ENCODE measurements around the gene TTN. TPM values are rescaled to one million over a fixed set of nuclear protein-coding genes. Genes with fewer than 3 reads are reported as not detected.

TTN gene
- polyA plus RNA-seq, 4 donors = 0.36 to 1.5 (median 0.76) TPM

DNA sequence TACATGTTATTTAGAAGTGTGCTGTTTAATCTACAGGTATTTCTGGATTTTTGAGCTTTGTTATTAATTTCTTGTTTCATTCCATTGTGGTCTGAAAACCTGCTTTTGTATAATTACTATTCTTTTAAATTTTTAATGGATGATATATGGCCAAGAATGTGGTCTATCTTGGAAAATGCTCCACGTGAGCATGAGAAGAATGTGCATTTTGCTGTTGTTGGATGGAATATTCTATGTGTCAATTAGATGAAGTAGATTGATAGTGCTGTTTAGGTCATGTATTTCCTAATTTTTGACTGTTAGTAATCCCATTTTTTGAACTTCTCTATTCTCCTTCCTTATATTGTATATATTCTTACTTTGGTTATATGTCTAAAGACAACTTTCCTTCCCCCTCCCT, 19.9 kb upstream of the TTN start:
- Histone ChIP-seq H3K4me1 (ENCODE audit: control insufficient read depth in 3 of 3, insufficient read depth in 2 of 3, low read depth in 1 of 3, low read length in 2 of 3) (no peaks in the 10 kb centered on the region), H3K27me3 (ENCODE audit: control insufficient read depth in 3 of 3, insufficient read depth in 3 of 3, low read length in 3 of 3) (no peaks in the 10 kb centered on the region), H3K9me3 (ENCODE audit: control insufficient read depth in 2 of 2, insufficient read depth in 1 of 2, low read depth in 1 of 2, low read length in 1 of 2) (no peaks in the 10 kb centered on the region), H3K27ac (ENCODE audit: low read depth in 1 of 3, low read length in 2 of 3) (no peak overlapping the region), H3K4me3 (ENCODE audit: low read depth in 1 of 3, low read length in 3 of 3) (no peak overlapping the region), H3K36me3 (ENCODE audit: control insufficient read depth in 3 of 3, insufficient read depth in 2 of 3, low read depth in 1 of 3, low read length in 3 of 3) (no peaks in the 10 kb centered on the region)
- FAIRE-seq = no peak
- 43 to 72% (median 49%) methylated on average over 1 of the region's 1 CpG for WGBS, 3 donors
- no peak for DNase-seq

DNA sequence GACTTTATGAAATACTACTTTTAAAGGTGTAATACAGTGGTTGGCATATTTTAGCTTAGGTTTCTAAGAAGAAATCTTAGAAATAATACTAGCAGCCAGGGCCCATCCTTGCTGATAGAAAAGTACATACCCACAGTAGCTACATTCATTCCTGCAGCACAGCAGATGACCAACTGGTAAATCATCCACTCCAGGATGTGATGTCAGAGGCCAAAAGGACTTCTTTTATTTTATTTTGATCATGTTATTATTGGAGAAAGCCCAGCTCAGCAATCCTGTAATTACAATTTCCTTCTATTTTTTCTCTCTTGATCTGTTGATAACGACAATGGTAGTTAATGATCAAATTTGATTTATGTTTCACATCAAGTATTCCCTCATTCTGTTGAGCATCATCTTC, 18.0 kb upstream of the TTN start:
- no peak overlapping the region for H3K27ac ChIP-seq (ENCODE audit: low read depth in 1 of 3, low read length in 2 of 3)
- no peak for FAIRE-seq
- H3K4me1 ChIP-seq (ENCODE audit: control insufficient read depth in 3 of 3, insufficient read depth in 2 of 3, low read depth in 1 of 3, low read length in 2 of 3) = no peaks in the 10 kb centered on the region
- H3K9me3 ChIP-seq (ENCODE audit: control insufficient read depth in 2 of 2, insufficient read depth in 1 of 2, low read depth in 1 of 2, low read length in 1 of 2) = no peaks in the 10 kb centered on the region
- H3K36me3 ChIP-seq (ENCODE audit: control insufficient read depth in 3 of 3, insufficient read depth in 2 of 3, low read depth in 1 of 3, low read length in 3 of 3) = no peaks in the 10 kb centered on the region
- H3K4me3 ChIP-seq (ENCODE audit: low read depth in 1 of 3, low read length in 3 of 3) = no peak overlapping the region
- H3K27me3 ChIP-seq (ENCODE audit: control insufficient read depth in 3 of 3, insufficient read depth in 3 of 3, low read length in 3 of 3) = no peaks in the 10 kb centered on the region
- no peak for DNase-seq
- WGBS, 3 donors = 44 to 61% (median 45%) methylated on average over 1 of the region's 1 CpG

DNA sequence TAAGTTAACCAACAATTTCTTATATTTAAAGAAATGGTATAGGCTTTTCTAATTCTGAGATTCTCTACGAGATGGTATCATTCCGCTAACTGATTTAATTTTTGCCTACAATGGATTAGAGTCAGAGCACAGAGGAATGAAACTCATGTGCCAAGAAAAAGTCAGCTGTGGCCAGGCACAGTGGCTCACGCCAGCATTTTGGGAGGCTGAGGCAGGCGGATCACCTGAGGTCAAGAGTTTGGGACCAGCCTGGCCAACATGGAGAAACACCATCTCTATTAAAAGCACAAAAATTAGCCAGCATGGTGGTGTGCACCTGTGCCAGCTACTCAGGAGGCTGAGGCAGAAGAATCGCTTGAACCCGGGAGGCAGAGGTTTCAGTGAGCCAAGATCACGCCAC, 17.0 kb upstream of the TTN start:
- Histone ChIP-seq H3K36me3 (ENCODE audit: control insufficient read depth in 3 of 3, insufficient read depth in 2 of 3, low read depth in 1 of 3, low read length in 3 of 3) (no peaks in the 10 kb centered on the region), H3K9me3 (ENCODE audit: control insufficient read depth in 2 of 2, insufficient read depth in 1 of 2, low read depth in 1 of 2, low read length in 1 of 2) (no peaks in the 10 kb centered on the region), H3K27me3 (ENCODE audit: control insufficient read depth in 3 of 3, insufficient read depth in 3 of 3, low read length in 3 of 3) (no peaks in the 10 kb centered on the region), H3K27ac (ENCODE audit: low read depth in 1 of 3, low read length in 2 of 3) (no peak overlapping the region), H3K4me1 (ENCODE audit: control insufficient read depth in 3 of 3, insufficient read depth in 2 of 3, low read depth in 1 of 3, low read length in 2 of 3) (no peaks in the 10 kb centered on the region), H3K4me3 (ENCODE audit: low read depth in 1 of 3, low read length in 3 of 3) (no peak overlapping the region)
- 92 to 96% (median 94%) methylated on average over 7 of the region's 7 CpGs for WGBS, 3 donors
- FAIRE-seq (no peak), DNase-seq (no peak)

DNA sequence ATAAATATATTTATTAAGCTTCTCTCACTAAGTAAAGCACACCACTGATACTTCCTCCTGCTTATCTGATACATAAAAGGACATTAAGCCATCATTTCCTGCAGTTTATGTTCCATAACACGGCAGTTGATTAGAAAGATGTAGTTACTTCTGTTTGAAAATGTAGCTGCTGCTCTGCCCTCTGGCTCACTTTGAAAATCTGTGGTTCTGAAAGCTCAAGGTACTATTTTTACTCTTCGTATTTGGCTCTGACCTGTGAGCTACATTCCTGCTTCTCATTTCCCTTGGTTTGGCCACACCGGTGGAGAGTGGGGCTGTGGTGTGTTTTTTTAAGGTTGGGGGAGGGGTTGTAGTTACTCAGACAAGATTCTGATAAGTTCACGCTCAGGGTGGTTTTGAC, 12.8 kb upstream of the TTN start:
- peak overlapping the region in 1 of 3 donors; percentile 27 for H3K27ac ChIP-seq (ENCODE audit: low read depth in 1 of 3, low read length in 2 of 3)
- H3K4me1 ChIP-seq (ENCODE audit: control insufficient read depth in 3 of 3, insufficient read depth in 2 of 3, low read depth in 1 of 3, low read length in 2 of 3) = no peaks in the 10 kb centered on the region
- H3K36me3 ChIP-seq (ENCODE audit: control insufficient read depth in 3 of 3, insufficient read depth in 2 of 3, low read depth in 1 of 3, low read length in 3 of 3) = no peaks in the 10 kb centered on the region
- H3K9me3 ChIP-seq (ENCODE audit: control insufficient read depth in 2 of 2, insufficient read depth in 1 of 2, low read depth in 1 of 2, low read length in 1 of 2) = no peaks in the 10 kb centered on the region
- no peak overlapping the region for H3K4me3 ChIP-seq (ENCODE audit: low read depth in 1 of 3, low read length in 3 of 3)
- 32 to 36% (median 32%) methylated on average over 4 of the region's 4 CpGs for WGBS, 3 donors
- H3K27me3 ChIP-seq (ENCODE audit: control insufficient read depth in 3 of 3, insufficient read depth in 3 of 3, low read length in 3 of 3) = no peaks in the 10 kb centered on the region
- FAIRE-seq (no peak), DNase-seq (no peak)

DNA sequence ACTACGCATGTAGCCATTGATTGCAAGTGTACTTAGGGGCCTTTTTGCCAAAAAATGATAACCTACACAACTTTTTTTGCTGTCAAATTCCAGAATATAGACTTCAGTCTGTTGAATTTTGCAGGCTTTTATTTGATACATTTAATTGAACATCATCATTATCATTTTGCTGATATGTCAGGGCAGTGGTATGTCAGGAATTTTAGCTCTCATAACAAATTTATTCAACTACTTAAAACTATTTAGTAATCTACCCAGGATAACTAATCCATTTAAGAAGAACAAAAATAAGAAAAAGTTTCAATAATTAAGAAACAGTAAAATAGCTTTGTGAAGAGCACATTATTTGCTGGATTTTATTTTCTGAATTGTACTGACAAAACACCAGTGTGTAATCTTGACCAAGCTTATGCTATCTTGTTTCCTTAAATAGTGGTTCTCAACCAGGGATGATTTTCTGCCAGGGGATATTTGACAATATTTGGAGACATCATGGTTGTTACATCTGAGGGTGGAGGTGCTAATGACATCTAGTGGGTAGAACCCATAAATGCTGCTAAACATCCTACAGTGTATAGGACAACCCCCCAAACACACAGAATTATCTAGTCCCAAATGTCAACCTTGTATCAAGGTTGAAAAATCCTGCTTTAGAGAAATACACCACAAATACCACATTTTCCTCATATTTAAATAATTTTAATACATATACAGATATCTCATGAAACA, 12.1 kb upstream of the TTN start:
- Histone ChIP-seq H3K9me3 (ENCODE audit: control insufficient read depth in 2 of 2, insufficient read depth in 1 of 2, low read depth in 1 of 2, low read length in 1 of 2) (no peaks in the 10 kb centered on the region), H3K4me1 (ENCODE audit: control insufficient read depth in 3 of 3, insufficient read depth in 2 of 3, low read depth in 1 of 3, low read length in 2 of 3) (no peaks in the 10 kb centered on the region), H3K36me3 (ENCODE audit: control insufficient read depth in 3 of 3, insufficient read depth in 2 of 3, low read depth in 1 of 3, low read length in 3 of 3) (no peaks in the 10 kb centered on the region), H3K27ac (ENCODE audit: low read depth in 1 of 3, low read length in 2 of 3) (no peak overlapping the region), H3K27me3 (ENCODE audit: control insufficient read depth in 3 of 3, insufficient read depth in 3 of 3, low read length in 3 of 3) (no peaks in the 10 kb centered on the region), H3K4me3 (ENCODE audit: low read depth in 1 of 3, low read length in 3 of 3) (no peak overlapping the region)
- FAIRE-seq (no peak), DNase-seq (no peak)
- 91 to 100% (median 92%) methylated on average over 1 of the region's 1 CpG for WGBS, 3 donors

DNA sequence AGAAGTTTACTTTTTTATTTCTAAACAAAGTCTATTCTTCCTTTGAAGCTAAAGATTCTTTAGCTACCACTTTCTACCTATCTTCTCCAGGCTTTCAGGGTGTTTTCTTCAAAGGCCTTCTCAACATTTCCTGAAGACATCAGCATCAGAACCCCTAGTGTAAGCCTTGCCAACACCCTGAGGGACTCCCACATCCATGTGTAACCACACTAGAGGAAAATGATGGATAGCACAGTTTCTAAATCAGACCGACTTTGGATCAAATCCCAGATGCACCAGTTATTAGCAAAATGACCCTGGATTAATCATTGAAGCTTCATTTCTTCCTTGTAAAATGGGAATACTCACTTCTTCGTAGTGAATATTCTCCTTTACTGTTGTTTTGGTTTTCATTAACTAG, 4.7 kb upstream of the TTN start:
- WGBS, 3 donors = 71 to 78% (median 75%) methylated on average over 2 of the region's 2 CpGs
- FAIRE-seq = no peak

DNA sequence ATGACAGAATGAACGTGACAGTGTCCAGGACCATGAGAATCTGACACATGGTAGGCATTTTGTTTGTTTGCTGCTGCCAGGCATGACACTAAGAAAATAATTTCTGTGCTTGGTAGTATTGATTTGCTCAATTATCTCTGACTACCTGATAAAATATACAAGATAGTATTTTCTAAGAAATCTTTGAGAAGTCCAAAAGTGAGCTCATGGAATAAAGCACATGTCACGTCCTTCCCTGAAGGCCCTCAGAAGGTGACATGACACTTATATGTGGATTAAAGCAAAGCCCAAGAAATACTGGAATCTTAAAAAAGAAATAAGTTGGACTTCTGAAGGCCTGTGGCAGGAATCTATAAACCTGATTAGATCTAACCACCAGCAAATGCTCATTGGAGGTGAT, 3.8 kb upstream of the TTN start:
- Histone ChIP-seq H3K27me3 (ENCODE audit: control insufficient read depth in 3 of 3, insufficient read depth in 3 of 3, low read length in 3 of 3) (no peaks in the 10 kb centered on the region), H3K4me3 (ENCODE audit: low read depth in 1 of 3, low read length in 3 of 3) (no peak overlapping the region), H3K4me1 (ENCODE audit: control insufficient read depth in 3 of 3, insufficient read depth in 2 of 3, low read depth in 1 of 3, low read length in 2 of 3) (no peaks in the 10 kb centered on the region), H3K27ac (ENCODE audit: low read depth in 1 of 3, low read length in 2 of 3) (no peak overlapping the region), H3K36me3 (ENCODE audit: control insufficient read depth in 3 of 3, insufficient read depth in 2 of 3, low read depth in 1 of 3, low read length in 3 of 3) (no peaks in the 10 kb centered on the region), H3K9me3 (ENCODE audit: control insufficient read depth in 2 of 2, insufficient read depth in 1 of 2, low read depth in 1 of 2, low read length in 1 of 2) (no peaks in the 10 kb centered on the region)
- 42 to 80% (median 46%) methylated on average over 2 of the region's 2 CpGs for WGBS, 3 donors
- no peak for DNase-seq
- FAIRE-seq = no peak

More for the DNA sequence above, 4.7 kb upstream of the TTN start:
- Histone ChIP-seq H3K4me3 (ENCODE audit: low read depth in 1 of 3, low read length in 3 of 3) (no peak overlapping the region), H3K27ac (ENCODE audit: low read depth in 1 of 3, low read length in 2 of 3) (no peak overlapping the region), H3K36me3 (ENCODE audit: control insufficient read depth in 3 of 3, insufficient read depth in 2 of 3, low read depth in 1 of 3, low read length in 3 of 3) (no peaks in the 10 kb centered on the region), H3K27me3 (ENCODE audit: control insufficient read depth in 3 of 3, insufficient read depth in 3 of 3, low read length in 3 of 3) (no peaks in the 10 kb centered on the region), H3K4me1 (ENCODE audit: control insufficient read depth in 3 of 3, insufficient read depth in 2 of 3, low read depth in 1 of 3, low read length in 2 of 3) (no peaks in the 10 kb centered on the region), H3K9me3 (ENCODE audit: control insufficient read depth in 2 of 2, insufficient read depth in 1 of 2, low read depth in 1 of 2, low read length in 1 of 2) (no peaks in the 10 kb centered on the region)
- DNase-seq = no peak

DNA sequence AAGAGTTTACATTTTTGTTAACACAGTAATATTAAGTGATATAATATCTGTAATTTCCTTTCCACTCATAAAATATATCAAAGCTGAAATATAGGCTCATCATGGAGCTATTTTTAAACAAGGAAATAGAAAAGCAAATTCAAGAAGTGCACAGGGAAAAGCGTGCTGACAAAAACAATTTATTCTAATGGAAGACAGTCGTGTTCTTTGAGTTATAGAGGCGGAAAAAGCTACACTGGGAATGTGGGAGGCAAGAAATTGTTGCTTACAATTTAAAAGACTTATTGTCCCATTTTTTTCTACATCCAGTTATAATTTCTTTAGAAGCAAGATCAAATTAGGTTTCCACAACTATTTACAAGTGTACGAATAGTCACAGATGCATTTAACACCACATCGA, 3.2 kb upstream of the TTN start:
- DNase-seq = no peak
- H3K9me3 ChIP-seq (ENCODE audit: control insufficient read depth in 2 of 2, insufficient read depth in 1 of 2, low read depth in 1 of 2, low read length in 1 of 2) = no peaks in the 10 kb centered on the region
- FAIRE-seq = no peak
- no peaks in the 10 kb centered on the region for H3K27me3 ChIP-seq (ENCODE audit: control insufficient read depth in 3 of 3, insufficient read depth in 3 of 3, low read length in 3 of 3)
- no peaks in the 10 kb centered on the region for H3K4me1 ChIP-seq (ENCODE audit: control insufficient read depth in 3 of 3, insufficient read depth in 2 of 3, low read depth in 1 of 3, low read length in 2 of 3)
- WGBS, 3 donors = 85 to 87% (median 86%) methylated on average over 5 of the region's 5 CpGs
- H3K36me3 ChIP-seq (ENCODE audit: control insufficient read depth in 3 of 3, insufficient read depth in 2 of 3, low read depth in 1 of 3, low read length in 3 of 3) = no peaks in the 10 kb centered on the region
- H3K27ac ChIP-seq (ENCODE audit: low read depth in 1 of 3, low read length in 2 of 3) = no peak overlapping the region
- H3K4me3 ChIP-seq (ENCODE audit: low read depth in 1 of 3, low read length in 3 of 3) = no peak overlapping the region

DNA sequence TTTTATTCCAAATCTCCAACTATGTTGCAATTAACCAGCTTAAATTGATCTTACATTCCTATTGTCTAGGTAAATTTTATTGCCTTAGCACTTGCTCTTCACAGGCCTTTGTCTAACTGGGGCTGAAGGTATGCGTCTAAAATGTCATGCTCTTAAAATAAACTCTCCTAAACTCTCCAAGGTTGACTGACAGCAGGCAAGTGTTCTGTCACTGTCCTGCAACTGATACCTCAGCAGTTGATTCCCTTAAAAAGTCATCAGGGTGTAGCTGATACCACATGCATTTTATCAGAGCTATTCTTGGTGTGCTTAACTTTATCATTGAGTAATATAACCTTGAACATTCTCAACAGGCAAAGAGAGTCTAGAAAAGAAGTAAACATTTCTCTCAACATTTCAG, 680 bp downstream of the TTN start:
- no peaks in the 10 kb centered on the region for H3K36me3 ChIP-seq (ENCODE audit: control insufficient read depth in 3 of 3, insufficient read depth in 2 of 3, low read depth in 1 of 3, low read length in 3 of 3)
- no peak overlapping the region for H3K27ac ChIP-seq (ENCODE audit: low read depth in 1 of 3, low read length in 2 of 3)
- H3K9me3 ChIP-seq (ENCODE audit: control insufficient read depth in 2 of 2, insufficient read depth in 1 of 2, low read depth in 1 of 2, low read length in 1 of 2) = no peaks in the 10 kb centered on the region
- no peak overlapping the region for H3K4me3 ChIP-seq (ENCODE audit: low read depth in 1 of 3, low read length in 3 of 3)
- WGBS, 3 donors = 80 to 95% (median 83%) methylated on average over 1 of the region's 1 CpG
- DNase-seq (no peak), FAIRE-seq (no peak)
- no peaks in the 10 kb centered on the region for H3K4me1 ChIP-seq (ENCODE audit: control insufficient read depth in 3 of 3, insufficient read depth in 2 of 3, low read depth in 1 of 3, low read length in 2 of 3)
- H3K27me3 ChIP-seq (ENCODE audit: control insufficient read depth in 3 of 3, insufficient read depth in 3 of 3, low read length in 3 of 3) = no peaks in the 10 kb centered on the region
